NCI-H748 treated with DMSO at 0.1 percent for 48 hours (cell line): ENCODE measurements around the gene GRIN2D.

ENCODE experiments used
- DNase-seq: peaks from one replicate; lab custom pipeline; 2025; lab: John Stamatoyannopoulos, UW

GRIN2D gene

GRCh38 chr19:48441360-48442050 is 48.0 kb downstream of the GRIN2D start:
- no peak for DNase-seq

GRCh38 chr19:48442116-48443035 is 48.9 kb downstream of the GRIN2D start:
- no peak for DNase-seq

- DNase-seq: no peak
These were observed 49.8 kb downstream of the GRIN2D start for GRCh38 chr19:48443256-48443655.
